Neural progenitor cell (in vitro differentiated cells): ENCODE measurements around the gene PLD2. TPM values are rescaled to one million over a fixed set of nuclear protein-coding genes. Genes with fewer than 3 reads are reported as not detected.
A peak's percentile ranks its signal among the peaks of the same experiment; 100 is the strongest.

ENCODE experiments used
- DNase-seq: peaks from one replicate; pipeline ENCODE4 v3.0.0-alpha.2; 2016; ENCODE audit warnings: low spot score
- H2AFZ ChIP-seq: fragments of 200-600 bp; sonication (generic); replicated peaks from 2 replicates; pipeline ENCODE4 v1.6.1; 2016; ENCODE audit warnings: antibody characterized with exemption
- H3F3A ChIP-seq: fragments of 200-600 bp; sonication (generic); 2 replicates; pipeline ENCODE4 v1.6.1; 2016; ENCODE audit warnings: antibody characterized with exemption, low read depth
- H3K27ac ChIP-seq: fragments of 200-600 bp; sonication (generic); 2 replicates; pipeline ENCODE4 v1.5.1; 2016; ENCODE audit warnings: mild to moderate bottlenecking
- H3K27me3 ChIP-seq: fragments of 200-600 bp; sonication (generic); 2 replicates; pipeline ENCODE4 v1.6.1; 2016; ENCODE audit warnings: mild to moderate bottlenecking, moderate library complexity
- H3K36me3 ChIP-seq: fragments of 200-600 bp; sonication (generic); 2 replicates; pipeline ENCODE4 v1.5.1; 2016
- H3K4me1 ChIP-seq: fragments of 200-600 bp; sonication (generic); 2 replicates; pipeline ENCODE4 v1.6.1; 2016; ENCODE audit warnings: mixed run types
- H3K4me2 ChIP-seq: fragments of 200-600 bp; sonication (generic); 2 replicates; pipeline ENCODE4 v1.6.1; 2016
- H3K4me3 ChIP-seq: fragments of 200-600 bp; sonication (generic); 2 replicates; pipeline ENCODE4 v1.5.1; 2016
- H3K79me2 ChIP-seq: fragments of 200-600 bp; sonication (generic); 2 replicates; pipeline ENCODE4 v1.6.1; 2016; ENCODE audit warnings: low read depth
- H3K9ac ChIP-seq: fragments of 200-600 bp; sonication (generic); 2 replicates; pipeline ENCODE4 v1.6.1; 2016
- H3K9me3 ChIP-seq: fragments of 200-600 bp; sonication (generic); 2 replicates; pipeline ENCODE4 v1.5.1; 2016; ENCODE audit warnings: low read depth
- H4K20me1 ChIP-seq: fragments of 200-600 bp; sonication (generic); 2 replicates; pipeline ENCODE4 v1.6.1; 2016; ENCODE audit warnings: low read depth
- H3K27ac Mint-ChIP-seq: 3 replicates; pipeline ENCODE4 v1.8.0; 2021; ENCODE audit warnings: mixed read lengths
- H3K27me3 Mint-ChIP-seq: 2 replicates; pipeline ENCODE4 v1.8.0; 2022; ENCODE audit warnings: low read depth, mild to moderate bottlenecking, inconsistent platforms, moderate library complexity, mixed read lengths; ENCODE audit not compliant: insufficient read depth
- H3K36me3 Mint-ChIP-seq: 3 replicates; pipeline ENCODE4 v1.8.0; 2021; ENCODE audit warnings: mixed read lengths
- H3K4me1 Mint-ChIP-seq: 3 replicates; pipeline ENCODE4 v1.8.0; 2021; ENCODE audit warnings: mixed read lengths
- H3K4me3 Mint-ChIP-seq: 3 replicates; pipeline ENCODE4 v1.8.0; 2021; ENCODE audit warnings: mild to moderate bottlenecking, moderate library complexity, mixed read lengths
- H3K9me3 Mint-ChIP-seq: 3 replicates; pipeline ENCODE4 v1.8.0; 2020; ENCODE audit warnings: mixed read lengths
- EZH2 ChIP-seq: fragments of 200-600 bp; sonication (generic); IDR thresholded peaks from 2 replicates; pipeline ENCODE4 v1.6.1; 2017; ENCODE audit warnings: antibody characterized with exemption, mild to moderate bottlenecking, moderate library complexity
- EZH2phosphoT487 ChIP-seq: fragments of 200-600 bp; sonication (generic); IDR thresholded peaks from 2 replicates; pipeline ENCODE4 v1.6.1; 2017; ENCODE audit warnings: antibody characterized with exemption
- total RNA-seq: library from RNA; depleted of rRNA; stranded (reverse); fragments of >200 nt; gene quantifications from 2 replicates; pipeline ENCODE4 v1.2.3, GENCODE V29; 2015; ENCODE audit warnings: low replicate concordance
- TF ChIP-seq, protein P1 (sequence below): fragments of 200-600 bp; sonication (generic); IDR thresholded peaks from 2 replicates; pipeline ENCODE4 v1.5.1; 2017; ENCODE audit warnings: antibody characterized with exemption, mild to moderate bottlenecking

PLD2 gene
- total RNA-seq, 1 donor from 2014 or later, result 23.8 TPM

DNA sequence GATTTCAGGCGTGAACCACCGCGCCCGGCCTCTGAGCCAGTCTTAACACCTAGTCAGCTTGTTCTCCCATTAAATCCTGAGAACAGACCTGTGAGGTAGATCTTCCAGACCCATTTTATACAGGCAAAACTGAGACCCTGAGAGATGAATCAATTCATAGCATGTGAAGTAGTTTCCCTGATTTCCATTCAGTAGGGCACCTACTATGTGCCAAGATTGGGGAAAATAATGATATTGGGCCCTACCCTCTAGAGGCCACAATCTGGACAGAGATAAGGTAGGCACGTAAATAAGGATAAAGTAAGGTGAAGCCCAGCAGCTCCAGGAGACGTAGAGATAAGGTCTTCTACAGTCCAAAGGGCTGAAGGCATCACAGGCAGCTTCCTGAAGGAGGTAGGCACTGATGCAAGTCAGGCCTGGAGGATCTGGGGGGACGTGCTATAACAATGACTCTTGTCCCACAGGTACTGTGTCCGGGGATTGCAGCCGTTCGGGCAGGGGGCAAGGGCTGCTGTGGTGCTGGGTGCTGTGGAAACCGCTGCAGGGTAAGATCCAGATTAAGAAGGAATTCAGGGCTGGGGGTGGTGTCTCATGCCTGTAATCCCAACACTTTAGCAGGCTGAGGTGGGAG lies 26.5 kb upstream of the PLD2 start:
- no peaks in the 10 kb centered on the region for H3F3A ChIP-seq
- no peaks in the 10 kb centered on the region for H3K9me3 ChIP-seq
- H4K20me1 ChIP-seq, result no peaks in the 10 kb centered on the region
- no peaks in the 10 kb centered on the region for H3K9me3 Mint-ChIP-seq
- H3K4me1 Mint-ChIP-seq, result no peaks in the 10 kb centered on the region
- H3K79me2 ChIP-seq, result no peaks in the 10 kb centered on the region
- H3K9ac ChIP-seq, result no peak overlapping the region
- no peak overlapping the region for H3K4me3 Mint-ChIP-seq
- H3K27ac ChIP-seq, result no peak overlapping the region
- H2AFZ ChIP-seq, result no peak overlapping the region
- no peak for TF ChIP-seq EZH2
- no peak for TF ChIP-seq EZH2phosphoT487
- TF ChIP-seq, protein P1, sequence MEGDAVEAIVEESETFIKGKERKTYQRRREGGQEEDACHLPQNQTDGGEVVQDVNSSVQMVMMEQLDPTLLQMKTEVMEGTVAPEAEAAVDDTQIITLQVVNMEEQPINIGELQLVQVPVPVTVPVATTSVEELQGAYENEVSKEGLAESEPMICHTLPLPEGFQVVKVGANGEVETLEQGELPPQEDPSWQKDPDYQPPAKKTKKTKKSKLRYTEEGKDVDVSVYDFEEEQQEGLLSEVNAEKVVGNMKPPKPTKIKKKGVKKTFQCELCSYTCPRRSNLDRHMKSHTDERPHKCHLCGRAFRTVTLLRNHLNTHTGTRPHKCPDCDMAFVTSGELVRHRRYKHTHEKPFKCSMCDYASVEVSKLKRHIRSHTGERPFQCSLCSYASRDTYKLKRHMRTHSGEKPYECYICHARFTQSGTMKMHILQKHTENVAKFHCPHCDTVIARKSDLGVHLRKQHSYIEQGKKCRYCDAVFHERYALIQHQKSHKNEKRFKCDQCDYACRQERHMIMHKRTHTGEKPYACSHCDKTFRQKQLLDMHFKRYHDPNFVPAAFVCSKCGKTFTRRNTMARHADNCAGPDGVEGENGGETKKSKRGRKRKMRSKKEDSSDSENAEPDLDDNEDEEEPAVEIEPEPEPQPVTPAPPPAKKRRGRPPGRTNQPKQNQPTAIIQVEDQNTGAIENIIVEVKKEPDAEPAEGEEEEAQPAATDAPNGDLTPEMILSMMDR, result no peak
- peaks cover 9% of the 10 kb centered on the region for H3K27me3 Mint-ChIP-seq
- no peaks in the 10 kb centered on the region for H3K36me3 Mint-ChIP-seq
- no peaks in the 10 kb centered on the region for H3K4me1 ChIP-seq
- no peak overlapping the region for H3K4me2 ChIP-seq
- H3K4me3 ChIP-seq, result no peak overlapping the region
- H3K27ac Mint-ChIP-seq, result no peak overlapping the region
- DNase-seq, result no peak
- H3K36me3 ChIP-seq, result no peaks in the 10 kb centered on the region
- peaks cover 39% of the 10 kb centered on the region for H3K27me3 ChIP-seq

DNA sequence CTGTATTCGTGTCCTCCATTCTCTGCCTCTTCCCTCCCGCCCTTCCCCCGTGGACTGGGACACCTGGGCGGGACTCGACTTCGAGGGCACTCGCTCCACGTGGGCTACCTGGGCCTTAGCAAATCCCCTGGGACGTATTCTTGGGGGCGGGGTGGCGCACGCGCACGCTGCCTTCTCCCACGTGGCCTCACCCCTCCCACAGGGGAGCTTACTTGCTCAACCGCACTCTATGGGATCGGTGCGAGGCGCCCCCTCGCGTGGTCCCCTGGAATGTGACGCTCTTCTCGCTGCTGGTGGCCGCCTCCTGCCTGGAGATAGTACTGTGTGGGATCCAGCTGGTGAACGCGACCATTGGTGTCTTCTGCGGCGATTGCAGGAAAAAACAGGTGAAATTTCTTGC lies 24.3 kb upstream of the PLD2 start:
- Mint-ChIP-seq H3K27me3 (peaks cover 10% of the 10 kb centered on the region), H3K4me1 (peaks cover 3% of the 10 kb centered on the region), H3K27ac (no peak overlapping the region), H3K4me3 (no peak overlapping the region), H3K36me3 (no peaks in the 10 kb centered on the region), H3K9me3 (no peaks in the 10 kb centered on the region)
- DNase-seq, result no peak
- Histone ChIP-seq H3K4me1 (peaks cover 11% of the 10 kb centered on the region), H3K9me3 (no peaks in the 10 kb centered on the region), H3K27me3 (peaks cover 61% of the 10 kb centered on the region), H3K9ac (no peak overlapping the region), H3K27ac (no peak overlapping the region), H3K36me3 (no peaks in the 10 kb centered on the region), H4K20me1 (no peaks in the 10 kb centered on the region), H3F3A (peaks cover 10% of the 10 kb centered on the region), H2AFZ (no peak overlapping the region), H3K4me3 (no peak overlapping the region), H3K4me2 (no peak overlapping the region), H3K79me2 (no peaks in the 10 kb centered on the region)
- TF ChIP-seq, protein P1, result peak; percentile 11
- TF ChIP-seq EZH2, result no peak
- TF ChIP-seq EZH2phosphoT487, result no peak

DNA sequence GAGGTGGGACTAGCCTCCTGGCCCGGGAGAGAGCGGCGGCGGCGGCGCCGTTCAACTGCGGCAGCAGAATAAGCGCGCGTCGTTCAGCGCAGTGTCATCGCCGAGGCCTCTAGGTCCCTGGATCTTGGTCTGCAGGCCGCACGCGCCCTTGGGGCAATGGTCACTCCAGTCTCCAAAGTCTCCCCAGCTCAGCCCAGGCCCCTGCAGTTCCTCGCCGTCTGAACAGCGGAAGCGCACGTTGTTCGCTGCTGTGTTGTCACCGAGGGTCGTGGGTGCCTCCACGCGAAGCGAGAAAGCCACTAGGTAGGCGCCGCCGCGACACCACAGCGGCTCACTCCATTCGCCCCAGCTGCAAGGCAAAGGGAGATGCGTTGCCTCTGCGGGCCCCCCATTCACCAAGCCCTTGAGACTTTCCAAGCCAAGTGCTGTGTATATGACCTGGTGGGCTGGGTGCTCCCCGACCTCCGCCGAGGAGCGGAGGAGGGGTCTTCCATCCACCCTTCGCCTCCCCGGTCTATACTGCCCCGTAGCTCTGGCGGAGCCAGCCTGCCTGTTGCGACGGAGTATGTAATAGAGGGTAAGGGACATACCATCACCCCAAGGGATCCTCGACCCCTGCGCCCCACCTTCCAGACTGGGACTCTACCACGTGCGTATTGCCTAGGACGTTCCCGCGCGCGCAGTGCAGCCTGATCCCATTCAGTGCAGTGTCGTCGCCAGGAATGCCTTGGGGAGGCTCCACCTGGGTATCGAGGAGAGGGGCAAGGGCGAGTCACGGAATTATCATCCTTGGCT lies 21.4 kb upstream of the PLD2 start:
- TF ChIP-seq EZH2phosphoT487, result no peak
- no peak for TF ChIP-seq EZH2
- DNase-seq, result no peak
- Histone ChIP-seq H3K79me2 (no peaks in the 10 kb centered on the region), H4K20me1 (peaks cover 9% of the 10 kb centered on the region), H3K36me3 (no peaks in the 10 kb centered on the region), H3K9me3 (no peaks in the 10 kb centered on the region), H2AFZ (no peak overlapping the region), H3K9ac (no peak overlapping the region), H3K27me3 (peaks cover 82% of the 10 kb centered on the region), H3K27ac (no peak overlapping the region), H3F3A (peaks cover 37% of the 10 kb centered on the region), H3K4me1 (peaks cover 13% of the 10 kb centered on the region), H3K4me3 (no peak overlapping the region), H3K4me2 (peak overlapping the region; percentile 53)
- peaks cover 15% of the 10 kb centered on the region for H3K27me3 Mint-ChIP-seq
- peaks cover 8% of the 10 kb centered on the region for H3K4me1 Mint-ChIP-seq
- H3K9me3 Mint-ChIP-seq, result no peaks in the 10 kb centered on the region
- H3K4me3 Mint-ChIP-seq, result no peak overlapping the region
- H3K27ac Mint-ChIP-seq, result no peak overlapping the region
- no peaks in the 10 kb centered on the region for H3K36me3 Mint-ChIP-seq

DNA sequence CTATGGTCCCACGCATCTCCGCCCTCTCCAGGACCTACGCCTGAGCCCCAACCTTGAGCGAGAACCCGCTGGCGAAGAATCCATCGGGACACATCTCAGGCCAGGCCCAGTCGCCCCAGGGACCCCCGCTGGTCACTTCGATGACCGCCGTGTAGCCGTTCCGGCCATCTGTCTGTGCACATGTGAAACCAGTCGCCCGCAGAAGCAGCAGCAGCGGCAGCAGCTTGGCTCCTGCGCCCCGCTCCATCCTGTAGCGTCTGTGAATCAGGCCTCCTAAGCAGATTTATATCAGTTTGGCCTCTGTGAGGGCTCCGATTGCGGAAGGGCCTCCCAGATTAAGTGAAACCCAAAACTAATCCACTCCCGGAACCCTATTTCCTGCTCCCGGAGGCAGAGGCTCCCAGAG lies 20.8 kb upstream of the PLD2 start, which contains the start of gene VMO1:
VMO1 (minus strand) TSS at position 259 of the 406 bp plus-strand sequence; CDS start at position 247, 12 bp downstream.
- peaks cover 9% of the 10 kb centered on the region for H4K20me1 ChIP-seq
- no peaks in the 10 kb centered on the region for H3K9me3 ChIP-seq
- Mint-ChIP-seq H3K36me3 (no peaks in the 10 kb centered on the region), H3K27me3 (peaks cover 19% of the 10 kb centered on the region), H3K4me3 (no peak within 1 kb of the TSS), H3K27ac (no peak within 1 kb of the TSS), H3K4me1 (peaks cover 11% of the 10 kb centered on the region), H3K9me3 (no peaks in the 10 kb centered on the region)
- H3K36me3 ChIP-seq, result no peaks in the 10 kb centered on the region
- H3K9ac ChIP-seq, result no peak within 1 kb of the TSS
- H3K4me3 ChIP-seq, result peak within 1 kb of the TSS; percentile 1
- TF ChIP-seq EZH2, result no peak
- TF ChIP-seq, protein P1, result no peak
- no peak for TF ChIP-seq EZH2phosphoT487
- H3K27me3 ChIP-seq, result peaks cover 88% of the 10 kb centered on the region
- H3K4me1 ChIP-seq, result peaks cover 13% of the 10 kb centered on the region
- no peak within 1 kb of the TSS for H3K27ac ChIP-seq
- no peak within 1 kb of the TSS for H2AFZ ChIP-seq
- peak within 1 kb of the TSS; percentile 53 for H3K4me2 ChIP-seq
- DNase-seq, result peak; percentile 45
- peaks cover 38% of the 10 kb centered on the region for H3F3A ChIP-seq
- no peaks in the 10 kb centered on the region for H3K79me2 ChIP-seq
